Loucy (cell line): ENCODE data around the gene TPRA1.

Experiments
- H2AFZ ChIP-seq: fragments of 200-600 bp; sonication (generic); 2 replicates; pipeline ENCODE4 v1.6.0; 2016; ENCODE audit warnings: antibody characterized with exemption, mild to moderate bottlenecking, low read length, moderate library complexity
- H3F3A ChIP-seq: fragments of 200-600 bp; 2 replicates; pipeline ENCODE4 v1.6.0; 2016; ENCODE audit warnings: antibody characterized with exemption, low read depth, mild to moderate bottlenecking
- H3K27me3 ChIP-seq: fragments of 200-600 bp; sonication (generic); 2 replicates; pipeline ENCODE4 v1.6.1; 2014; ENCODE audit warnings: low read length, mild to moderate bottlenecking; ENCODE audit not compliant: insufficient read depth, poor library complexity, severe bottlenecking
- H3K36me3 ChIP-seq: fragments of 200-600 bp; sonication (generic); 2 replicates; pipeline ENCODE4 v1.6.1; 2016; ENCODE audit warnings: low read length; ENCODE audit not compliant: insufficient read depth
- H3K4me1 ChIP-seq: fragments of 200-600 bp; sonication (generic); 2 replicates; pipeline ENCODE4 v1.5.1; 2014; ENCODE audit warnings: low read length, mild to moderate bottlenecking; ENCODE audit not compliant: insufficient read depth, poor library complexity, severe bottlenecking
- H3K4me2 ChIP-seq: fragments of 200-600 bp; sonication (generic); 2 replicates; pipeline ENCODE4 v1.6.0; 2014; ENCODE audit warnings: antibody characterized with exemption, low read length, low read depth, mild to moderate bottlenecking; ENCODE audit not compliant: poor library complexity, severe bottlenecking
- H3K4me3 ChIP-seq: fragments of 200-600 bp; sonication (generic); 2 replicates; pipeline ENCODE4 v1.5.1; 2014; ENCODE audit warnings: low read length, mild to moderate bottlenecking, mixed read lengths; ENCODE audit not compliant: poor library complexity, severe bottlenecking
- H3K79me2 ChIP-seq: fragments of 200-600 bp; sonication (generic); 2 replicates; pipeline ENCODE4 v1.6.1; 2014; ENCODE audit warnings: low read length; ENCODE audit not compliant: insufficient read depth
- H3K9ac ChIP-seq: fragments of 200-600 bp; sonication (generic); 2 replicates; pipeline ENCODE4 v1.6.0; 2014; ENCODE audit warnings: mild to moderate bottlenecking, low read depth, low read length, moderate library complexity; ENCODE audit not compliant: poor library complexity, severe bottlenecking
- H3K9me2 ChIP-seq: fragments of 200-600 bp; sonication (generic); replicated peaks from 2 replicates; pipeline ENCODE4 v1.6.1; 2016; ENCODE audit warnings: low read depth, low read length, mixed read lengths
- H3K9me3 ChIP-seq: fragments of 200-600 bp; sonication (generic); 2 replicates; pipeline ENCODE4 v1.6.1; 2014; ENCODE audit warnings: mild to moderate bottlenecking, antibody characterized with exemption, low read length, low read depth; ENCODE audit not compliant: insufficient read depth
- H4K20me1 ChIP-seq: fragments of 200-600 bp; sonication (generic); 2 replicates; pipeline ENCODE4 v1.6.0; 2014; ENCODE audit warnings: antibody characterized with exemption, low read length, mild to moderate bottlenecking; ENCODE audit not compliant: insufficient read depth, poor library complexity, severe bottlenecking
- CTCF ChIP-seq: fragments of 200-600 bp; sonication (generic); conservative IDR thresholded peaks from 2 replicates; pipeline ENCODE4 v1.5.1; 2014; ENCODE audit warnings: mild to moderate bottlenecking, antibody characterized with exemption, low read length
- EZH2phosphoT487 ChIP-seq: fragments of 200-600 bp; IDR thresholded peaks from 2 replicates; pipeline ENCODE4 v1.6.1; 2018; ENCODE audit warnings: antibody characterized with exemption, mild to moderate bottlenecking, moderate library complexity, borderline replicate concordance

TPRA1 gene

DNA sequence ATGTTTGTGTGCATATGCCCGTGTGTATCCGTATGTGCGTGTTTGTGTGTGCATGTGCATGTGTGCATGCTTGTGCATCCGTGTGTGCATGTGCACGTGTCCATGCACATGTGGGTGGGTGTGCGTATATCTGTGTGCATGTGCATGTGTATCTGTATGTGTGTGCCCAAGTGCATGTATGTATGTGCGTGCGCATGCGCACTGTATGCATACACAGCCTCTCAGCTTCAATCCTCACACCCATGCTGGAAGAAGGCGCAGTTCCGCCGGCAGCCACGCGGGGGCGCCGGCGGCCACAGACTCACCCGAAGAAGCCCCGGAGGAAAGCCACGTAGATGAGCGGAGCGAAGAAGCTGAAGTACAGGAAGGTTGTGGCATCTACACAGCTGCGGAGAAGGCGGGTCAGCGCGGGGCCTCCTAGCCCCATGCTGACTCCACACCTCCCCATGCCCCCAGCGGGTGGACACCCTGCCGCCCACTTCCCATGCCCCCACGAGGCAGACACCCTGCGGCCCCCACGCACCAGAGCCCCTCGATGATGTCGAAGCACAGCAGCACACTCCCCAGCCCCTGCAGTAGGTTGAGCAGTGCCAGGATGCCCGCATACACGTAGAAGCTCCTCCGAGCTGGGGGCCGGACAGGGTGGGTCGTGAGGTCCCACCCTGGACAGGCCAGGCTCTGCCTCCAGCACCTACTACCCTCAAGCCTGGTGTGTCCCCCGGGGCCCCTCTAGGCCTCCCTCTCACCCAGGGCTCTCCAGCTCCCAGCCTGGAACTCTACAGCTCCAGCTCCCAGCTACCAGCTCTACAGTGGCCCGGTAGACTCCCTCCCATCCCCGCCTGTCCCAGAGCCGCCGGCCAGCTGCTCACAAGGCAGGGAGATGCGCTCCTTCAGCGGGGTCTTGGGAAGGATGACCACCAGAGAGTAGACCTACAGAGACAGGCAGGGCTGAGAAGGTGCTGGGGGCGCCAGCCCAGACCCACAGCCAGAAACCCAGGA is 15.4 kb downstream of the TPRA1 start:
- Histone ChIP-seq H3K4me1 (peaks cover 11% of the 10 kb centered on the region), H3K27me3 (no peaks in the 10 kb centered on the region), H3K9me3 (no peaks in the 10 kb centered on the region), H2AFZ (no peak overlapping the region), H3K4me2 (no peak overlapping the region), H3K9ac (no peak overlapping the region), H3F3A (no peaks in the 10 kb centered on the region), H3K4me3 (no peak overlapping the region), H3K79me2 (peaks cover 18% of the 10 kb centered on the region; the same call in 1 of the 2 replicates), H3K36me3 (peaks cover 66% of the 10 kb centered on the region; the same call in 1 of the 2 replicates), H4K20me1 (peaks cover 4% of the 10 kb centered on the region), H3K9me2 (no peaks in the 10 kb centered on the region)
- peak; percentile 99 for TF ChIP-seq CTCF
- TF ChIP-seq EZH2phosphoT487, result no peak

DNA sequence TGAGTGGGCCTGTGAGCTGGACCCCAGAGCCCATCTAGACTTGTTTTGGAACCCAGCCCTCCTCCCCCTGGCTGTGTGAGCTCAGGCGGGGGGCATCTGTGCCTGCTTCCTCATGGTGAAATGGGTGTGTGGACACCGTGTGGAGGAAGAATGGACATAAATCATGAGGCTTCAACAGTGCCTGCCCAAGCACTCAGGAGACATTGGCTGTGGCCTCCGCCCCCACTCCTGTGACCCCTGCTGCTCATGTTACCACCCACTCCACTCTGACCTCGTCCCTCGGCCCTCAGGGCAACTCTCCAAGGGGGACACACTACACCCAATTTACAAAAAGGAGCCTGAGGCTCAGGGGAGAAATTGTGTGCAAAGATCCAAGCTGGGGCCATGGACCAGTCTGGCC is 16.6 kb downstream of the TPRA1 start:
- H3K36me3 ChIP-seq, result peaks cover 61% of the 10 kb centered on the region; the same call in 1 of the 2 replicates

DNA sequence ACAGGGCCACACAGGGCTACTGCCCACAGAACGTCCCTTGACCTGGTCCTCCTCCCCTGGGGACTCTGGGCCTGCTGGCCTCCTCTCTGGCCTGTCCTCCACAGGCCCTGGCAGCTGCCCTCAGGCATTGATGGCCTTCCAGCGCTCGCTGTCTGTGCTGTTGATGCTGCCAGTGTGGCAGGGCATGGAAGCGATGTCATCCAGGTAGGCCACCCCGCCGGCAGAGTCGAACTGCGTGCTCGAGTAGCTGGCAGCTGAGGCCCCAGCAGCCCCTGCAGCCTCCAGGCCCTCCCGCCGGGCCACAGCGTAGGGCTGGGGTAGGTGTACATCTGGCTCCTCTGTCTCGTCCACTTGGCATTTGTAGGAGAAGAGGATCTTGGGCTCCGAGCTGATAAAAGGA is 17.1 kb downstream of the TPRA1 start:
- no peaks in the 10 kb centered on the region for H3K9me3 ChIP-seq
- no peaks in the 10 kb centered on the region for H3F3A ChIP-seq
- no peak overlapping the region for H3K4me2 ChIP-seq
- H3K4me1 ChIP-seq, result peaks cover 6% of the 10 kb centered on the region
- no peak for TF ChIP-seq CTCF
- no peak for TF ChIP-seq EZH2phosphoT487
- peaks cover under 1% of the 10 kb centered on the region; the same call in 1 of the 2 replicates for H3K79me2 ChIP-seq
- peaks cover 60% of the 10 kb centered on the region; the same call in 1 of the 2 replicates for H3K36me3 ChIP-seq
- no peak overlapping the region for H2AFZ ChIP-seq
- no peak overlapping the region for H3K9ac ChIP-seq
- H3K4me3 ChIP-seq, result no peak overlapping the region
- H4K20me1 ChIP-seq, result peaks cover 3% of the 10 kb centered on the region
- no peaks in the 10 kb centered on the region for H3K9me2 ChIP-seq
- H3K27me3 ChIP-seq, result no peaks in the 10 kb centered on the region

More for the DNA sequence above, 16.6 kb downstream of the TPRA1 start:
- no peak overlapping the region for H3K9ac ChIP-seq
- H4K20me1 ChIP-seq, result peaks cover 3% of the 10 kb centered on the region
- no peak overlapping the region for H3K4me2 ChIP-seq
- H3K4me3 ChIP-seq, result no peak overlapping the region
- H2AFZ ChIP-seq, result no peak overlapping the region
- peaks cover 6% of the 10 kb centered on the region; the same call in 1 of the 2 replicates for H3K79me2 ChIP-seq
- H3K9me2 ChIP-seq, result no peaks in the 10 kb centered on the region
- no peaks in the 10 kb centered on the region for H3K9me3 ChIP-seq
- TF ChIP-seq EZH2phosphoT487, result no peak
- TF ChIP-seq CTCF, result no peak
- no peaks in the 10 kb centered on the region for H3F3A ChIP-seq
- peaks cover 6% of the 10 kb centered on the region for H3K4me1 ChIP-seq
- no peaks in the 10 kb centered on the region for H3K27me3 ChIP-seq
